IgD-negative memory B cell (primary cell): Measurements from ENCODE around the gene MT2A. TPM values are rescaled to one million over a fixed set of nuclear protein-coding genes. Genes with fewer than 3 reads are reported as not detected.
A peak's percentile ranks its signal among the peaks of the same experiment; 100 is the strongest.
"Not testable (repeated sequence)": the region's sequence is repeated elsewhere in the genome, so short reads cannot be mapped to it uniquely, and the experiment has no call there.

ENCODE experiments used
- H3K27ac Mint-ChIP-seq, 3 donors: one replicate each; pipeline ENCODE4 v1.8.0; 2020 to 2022; ENCODE audit warnings: mild to moderate bottlenecking in 3 of 3, mixed read lengths in 3 of 3, moderate library complexity in 1 of 3
- H3K27me3 Mint-ChIP-seq: one replicate; pipeline ENCODE4 v1.8.0; 2021; ENCODE audit warnings: mixed read lengths
- H3K36me3 Mint-ChIP-seq: one replicate; pipeline ENCODE4 v1.8.0; 2020; ENCODE audit warnings: mild to moderate bottlenecking, mixed read lengths
- H3K4me1 Mint-ChIP-seq, 3 donors: one replicate each; pipeline ENCODE4 v1.8.0; 2020 to 2022; ENCODE audit warnings: mixed read lengths in 3 of 3, mild to moderate bottlenecking in 1 of 3
- H3K4me3 Mint-ChIP-seq, 4 donors: one replicate each; pipeline ENCODE4 v1.8.0; 2020 to 2022; ENCODE audit warnings: mild to moderate bottlenecking in 4 of 4, mixed read lengths in 4 of 4, moderate library complexity in 3 of 4
- H3K9me3 Mint-ChIP-seq, 3 donors: one replicate each; pipeline ENCODE4 v1.8.0; 2020 to 2021; ENCODE audit warnings: mixed read lengths in 3 of 3, mild to moderate bottlenecking in 1 of 3
- polyA plus RNA-seq: library from polyadenylated mRNA; unstranded; fragments of 300-500 nt; fragmentation: Illumina TruSeq; gene quantifications from one replicate; pipeline ENCODE4 v1.2.3, GENCODE V29; 2021

The MT2A gene
- polyA plus RNA-seq = 40.8 TPM

- H3K36me3 Mint-ChIP-seq = no peaks in the 10 kb centered on the region
- peaks cover 18 to 27% (median 19%) of the 10 kb centered on the region in 3 donors for H3K4me1 Mint-ChIP-seq
- H3K4me3 Mint-ChIP-seq = peak within 1 kb of the TSS; percentile 83 to 95 (median 93)
- no peaks in the 10 kb centered on the region for H3K9me3 Mint-ChIP-seq
- H3K27me3 Mint-ChIP-seq = no peaks in the 10 kb centered on the region
- H3K27ac Mint-ChIP-seq = peak within 1 kb of the TSS; percentile 70 to 92 (median 84)
These were observed at the start of gene MT2A for GRCh38 chr16:56608043-56608875. MT2A (plus strand) TSS chr16:56608584; CDS start chr16:56608656, 72 bp downstream.

GRCh38 chr16:56559109-56559508, 49.3 kb upstream of the MT2A start:
- Mint-ChIP-seq H3K9me3 (no peaks in the 10 kb centered on the region), H3K36me3 (peaks cover 1% of the 10 kb centered on the region), H3K27ac (no peak overlapping the region), H3K27me3 (peaks cover 27% of the 10 kb centered on the region), H3K4me1 (peaks cover 0 to 3% (median 0%) of the 10 kb centered on the region in 3 donors), H3K4me3 (no peak overlapping the region)

- Mint-ChIP-seq H3K27ac (no peak overlapping the region), H3K4me1 (peaks cover 0 to 3% (median 0%) of the 10 kb centered on the region in 3 donors), H3K36me3 (peaks cover 1% of the 10 kb centered on the region), H3K4me3 (no peak overlapping the region), H3K9me3 (no peaks in the 10 kb centered on the region), H3K27me3 (peaks cover 18% of the 10 kb centered on the region)
These were observed 47.9 kb upstream of the MT2A start for GRCh38 chr16:56560447-56560846.

- Mint-ChIP-seq H3K36me3 (peaks cover 1% of the 10 kb centered on the region), H3K4me3 (no peak overlapping the region), H3K27me3 (peaks cover 18% of the 10 kb centered on the region), H3K27ac (no peak overlapping the region), H3K4me1 (peaks cover 0 to 3% (median 0%) of the 10 kb centered on the region in 3 donors), H3K9me3 (no peaks in the 10 kb centered on the region)
These were observed 47.3 kb upstream of the MT2A start for GRCh38 chr16:56561126-56561525.

GRCh38 chr16:56564793-56565477, 43.4 kb upstream of the MT2A start, which contains the start of gene MT4:
MT4 (plus strand) TSS chr16:56565073; CDS start chr16:56565129, 56 bp downstream.
- no peak within 1 kb of the TSS for H3K27ac Mint-ChIP-seq
- H3K36me3 Mint-ChIP-seq = peaks cover 1% of the 10 kb centered on the region
- peaks cover 0 to 3% (median 0%) of the 10 kb centered on the region in 3 donors for H3K4me1 Mint-ChIP-seq

GRCh38 chr16:56569971-56570370, 38.4 kb upstream of the MT2A start:
- Mint-ChIP-seq H3K9me3 (peaks cover 0 to 4% (median 2%) of the 10 kb centered on the region in 3 donors), H3K36me3 (no peaks in the 10 kb centered on the region), H3K27me3 (peaks cover 2% of the 10 kb centered on the region), H3K4me3 (no peak overlapping the region), H3K27ac (no peak overlapping the region), H3K4me1 (no peaks in the 10 kb centered on the region)

More at GRCh38 chr16:56564793-56565477, 43.4 kb upstream of the MT2A start, which contains the start of gene MT4:
- Mint-ChIP-seq H3K4me3 (no peak within 1 kb of the TSS), H3K9me3 (no peaks in the 10 kb centered on the region), H3K27me3 (peaks cover 9% of the 10 kb centered on the region)

- Mint-ChIP-seq H3K36me3 (no peaks in the 10 kb centered on the region), H3K4me3 (no peak overlapping the region), H3K9me3 (peaks cover 0 to 4% (median 2%) of the 10 kb centered on the region in 3 donors), H3K27ac (no peak overlapping the region), H3K27me3 (peaks cover 4% of the 10 kb centered on the region), H3K4me1 (no peaks in the 10 kb centered on the region)
These were observed 36.9 kb upstream of the MT2A start for GRCh38 chr16:56571525-56571924.

- Mint-ChIP-seq H3K4me1 (peaks cover 0 to 2% (median 2%) of the 10 kb centered on the region in 3 donors), H3K36me3 (no peaks in the 10 kb centered on the region), H3K9me3 (peaks cover 0 to 4% (median 2%) of the 10 kb centered on the region in 3 donors), H3K27me3 (peaks cover 2% of the 10 kb centered on the region), H3K27ac (no peak overlapping the region), H3K4me3 (no peak overlapping the region)
These were observed 33.8 kb upstream of the MT2A start for GRCh38 chr16:56574625-56575024.

- peaks cover 4% of the 10 kb centered on the region for H3K27me3 Mint-ChIP-seq
- peaks cover 0 to 4% (median 2%) of the 10 kb centered on the region in 3 donors for H3K9me3 Mint-ChIP-seq
- no peak overlapping the region for H3K4me3 Mint-ChIP-seq
- peaks cover 0 to 2% (median 2%) of the 10 kb centered on the region in 3 donors for H3K4me1 Mint-ChIP-seq
- H3K27ac Mint-ChIP-seq = no peak overlapping the region
- peaks cover 1% of the 10 kb centered on the region for H3K36me3 Mint-ChIP-seq
These were observed 31.6 kb upstream of the MT2A start for GRCh38 chr16:56576585-56577299.

- Mint-ChIP-seq H3K27ac (no peak overlapping the region), H3K27me3 (peaks cover 7% of the 10 kb centered on the region), H3K9me3 (peaks cover 0 to 4% (median 2%) of the 10 kb centered on the region in 3 donors)
These were observed 31.1 kb upstream of the MT2A start for GRCh38 chr16:56577300-56577625.

GRCh38 chr16:56580391-56581048, 27.9 kb upstream of the MT2A start:
- Mint-ChIP-seq H3K27ac (no peak overlapping the region), H3K4me3 (no peak overlapping the region), H3K36me3 (peaks cover 1% of the 10 kb centered on the region), H3K9me3 (peaks cover 0 to 1% (median 0%) of the 10 kb centered on the region in 3 donors), H3K4me1 (peaks cover 0 to 2% (median 2%) of the 10 kb centered on the region in 3 donors), H3K27me3 (peaks cover 13% of the 10 kb centered on the region)

More at GRCh38 chr16:56577300-56577625, 31.1 kb upstream of the MT2A start:
- peaks cover 0 to 2% (median 2%) of the 10 kb centered on the region in 3 donors for H3K4me1 Mint-ChIP-seq
- H3K4me3 Mint-ChIP-seq = no peak overlapping the region
- H3K36me3 Mint-ChIP-seq = peaks cover 1% of the 10 kb centered on the region

GRCh38 chr16:56582911-56583310, 25.5 kb upstream of the MT2A start:
- peak overlapping the region in 1 of 3 donors; percentile 59 for H3K27ac Mint-ChIP-seq
- not testable (repeated sequence) for H3K4me3 Mint-ChIP-seq, H3K36me3 Mint-ChIP-seq, H3K4me1 Mint-ChIP-seq, H3K9me3 Mint-ChIP-seq
- peaks cover 24% of the 10 kb centered on the region for H3K27me3 Mint-ChIP-seq

- no peak overlapping the region for H3K27ac Mint-ChIP-seq
These were observed 24.8 kb upstream of the MT2A start for GRCh38 chr16:56583351-56584168.

GRCh38 chr16:56584276-56584675, 24.1 kb upstream of the MT2A start:
- peaks cover 1% of the 10 kb centered on the region for H3K36me3 Mint-ChIP-seq
- H3K27me3 Mint-ChIP-seq = peaks cover 34% of the 10 kb centered on the region
- H3K4me1 Mint-ChIP-seq = peaks cover 0 to 4% (median 3%) of the 10 kb centered on the region in 3 donors
- no peak overlapping the region for H3K4me3 Mint-ChIP-seq
- no peak overlapping the region for H3K27ac Mint-ChIP-seq
- H3K9me3 Mint-ChIP-seq = peaks cover 0 to 1% (median 0%) of the 10 kb centered on the region in 3 donors

More at GRCh38 chr16:56583351-56584168, 24.8 kb upstream of the MT2A start:
- Mint-ChIP-seq H3K9me3 (peaks cover 0 to 1% (median 0%) of the 10 kb centered on the region in 3 donors), H3K27me3 (peaks cover 28% of the 10 kb centered on the region), H3K4me3 (no peak overlapping the region), H3K4me1 (no peaks in the 10 kb centered on the region), H3K36me3 (peaks cover 1% of the 10 kb centered on the region)
